ENCODE measurements around the gene GFY. TPM values are rescaled to one million over a fixed set of nuclear protein-coding genes. Genes with fewer than 3 reads are reported as not detected.

GFY gene
- total and polyA plus RNA-seq, 10 of the 15 experiments (the other 5 are each of a cell fraction or from before 2014, with no cell fraction given): 0.05 TPM; not detected in 9

DNA sequence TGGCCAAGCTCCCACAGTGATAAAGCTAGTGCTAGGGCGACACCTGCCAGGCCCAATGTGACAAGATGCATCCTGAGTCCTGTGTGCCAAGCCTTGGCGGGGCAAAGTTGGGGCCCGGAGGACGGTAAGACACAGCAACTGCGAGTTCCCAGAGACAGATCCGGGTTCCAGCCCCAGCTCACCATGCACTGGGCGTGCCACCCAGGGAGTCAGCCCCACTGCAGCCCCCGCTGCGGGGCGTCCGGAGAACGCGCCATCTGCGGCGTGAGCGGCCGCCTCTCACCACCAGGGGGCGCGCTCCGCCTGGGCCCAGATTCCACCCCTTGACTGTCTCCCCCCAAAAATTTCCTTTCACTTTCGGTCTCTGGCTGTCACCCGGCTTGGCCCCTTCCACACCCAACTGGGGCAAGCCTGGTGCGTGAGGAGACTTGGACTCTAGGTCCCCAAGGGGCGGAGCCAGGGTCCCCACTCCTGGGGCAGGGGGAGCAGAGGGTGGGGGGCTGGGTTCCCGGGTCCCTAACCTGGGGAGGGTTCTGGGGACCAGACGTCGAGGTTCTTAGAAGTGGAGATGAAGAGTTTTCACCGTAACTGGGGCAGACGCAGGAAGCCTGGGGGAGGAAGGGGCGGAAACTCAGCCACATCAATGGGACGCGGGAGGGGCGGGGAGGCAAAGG is 48.8 kb downstream of the GFY start, which contains the start of gene FLT3LG (continued):
- TF ChIP-seq SIN3A (IDR thresholded peaks at IDR 0.05; ENCODE audit: low read depth, low read length) (0 out of 2 replicates have a peak, but pooled peaks have one; percentile 54), TAF1 (IDR thresholded peaks at IDR 0.05; ENCODE audit: borderline replicate concordance, low read depth, low read length) (0 out of 2 replicates have a peak, but pooled peaks have one; percentile 14), MTA3 (IDR thresholded peaks at IDR 0.05; ENCODE audit: borderline replicate concordance, low read length) (no peak), MXI1 (IDR thresholded peaks at IDR 0.05; ENCODE audit: low read depth, low read length) (no peak), RELA (IDR thresholded peaks at IDR 0.05; ENCODE audit: borderline replicate concordance, partially characterized antibody) (peak; percentile 52), RBBP5 (conservative IDR thresholded peaks at IDR 0.05) (no peak), HCFC1 (IDR thresholded peaks at IDR 0.05; ENCODE audit: low read length) (peak; percentile 34; the same call in 1 of the 2 replicates), RFX5 (IDR thresholded peaks at IDR 0.05; ENCODE audit: low read depth, low read length) (no peak), CHD2 (IDR thresholded peaks at IDR 0.05; ENCODE audit: borderline replicate concordance, low read depth, low read length) (0 out of 2 replicates have a peak, but pooled peaks have one; percentile 18), NR2C1 (IDR thresholded peaks at IDR 0.05) (no peak), ZSCAN29 (IDR thresholded peaks at IDR 0.05) (peak; percentile 65; the same call in 1 of the 2 replicates), SMAD5 (IDR thresholded peaks at IDR 0.05; ENCODE audit: low read depth) (no peak), BMI1 (IDR thresholded peaks at IDR 0.05; ENCODE audit: borderline replicate concordance) (no peak), BRCA1 (IDR thresholded peaks at IDR 0.05; ENCODE audit: low read depth, low read length) (no peak), BCL11A (IDR thresholded peaks at IDR 0.05; ENCODE audit: low read depth, low read length) (no peak), HDGF (IDR thresholded peaks at IDR 0.05) (no peak)
- TF ChIP-seq, protein P1, sequence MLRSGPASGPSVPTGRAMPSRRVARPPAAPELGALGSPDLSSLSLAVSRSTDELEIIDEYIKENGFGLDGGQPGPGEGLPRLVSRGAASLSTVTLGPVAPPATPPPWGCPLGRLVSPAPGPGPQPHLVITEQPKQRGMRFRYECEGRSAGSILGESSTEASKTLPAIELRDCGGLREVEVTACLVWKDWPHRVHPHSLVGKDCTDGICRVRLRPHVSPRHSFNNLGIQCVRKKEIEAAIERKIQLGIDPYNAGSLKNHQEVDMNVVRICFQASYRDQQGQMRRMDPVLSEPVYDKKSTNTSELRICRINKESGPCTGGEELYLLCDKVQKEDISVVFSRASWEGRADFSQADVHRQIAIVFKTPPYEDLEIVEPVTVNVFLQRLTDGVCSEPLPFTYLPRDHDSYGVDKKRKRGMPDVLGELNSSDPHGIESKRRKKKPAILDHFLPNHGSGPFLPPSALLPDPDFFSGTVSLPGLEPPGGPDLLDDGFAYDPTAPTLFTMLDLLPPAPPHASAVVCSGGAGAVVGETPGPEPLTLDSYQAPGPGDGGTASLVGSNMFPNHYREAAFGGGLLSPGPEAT (IDR thresholded peaks at IDR 0.05; ENCODE audit: low read depth): peak; percentile 49
- TF ChIP-seq, protein P2, sequence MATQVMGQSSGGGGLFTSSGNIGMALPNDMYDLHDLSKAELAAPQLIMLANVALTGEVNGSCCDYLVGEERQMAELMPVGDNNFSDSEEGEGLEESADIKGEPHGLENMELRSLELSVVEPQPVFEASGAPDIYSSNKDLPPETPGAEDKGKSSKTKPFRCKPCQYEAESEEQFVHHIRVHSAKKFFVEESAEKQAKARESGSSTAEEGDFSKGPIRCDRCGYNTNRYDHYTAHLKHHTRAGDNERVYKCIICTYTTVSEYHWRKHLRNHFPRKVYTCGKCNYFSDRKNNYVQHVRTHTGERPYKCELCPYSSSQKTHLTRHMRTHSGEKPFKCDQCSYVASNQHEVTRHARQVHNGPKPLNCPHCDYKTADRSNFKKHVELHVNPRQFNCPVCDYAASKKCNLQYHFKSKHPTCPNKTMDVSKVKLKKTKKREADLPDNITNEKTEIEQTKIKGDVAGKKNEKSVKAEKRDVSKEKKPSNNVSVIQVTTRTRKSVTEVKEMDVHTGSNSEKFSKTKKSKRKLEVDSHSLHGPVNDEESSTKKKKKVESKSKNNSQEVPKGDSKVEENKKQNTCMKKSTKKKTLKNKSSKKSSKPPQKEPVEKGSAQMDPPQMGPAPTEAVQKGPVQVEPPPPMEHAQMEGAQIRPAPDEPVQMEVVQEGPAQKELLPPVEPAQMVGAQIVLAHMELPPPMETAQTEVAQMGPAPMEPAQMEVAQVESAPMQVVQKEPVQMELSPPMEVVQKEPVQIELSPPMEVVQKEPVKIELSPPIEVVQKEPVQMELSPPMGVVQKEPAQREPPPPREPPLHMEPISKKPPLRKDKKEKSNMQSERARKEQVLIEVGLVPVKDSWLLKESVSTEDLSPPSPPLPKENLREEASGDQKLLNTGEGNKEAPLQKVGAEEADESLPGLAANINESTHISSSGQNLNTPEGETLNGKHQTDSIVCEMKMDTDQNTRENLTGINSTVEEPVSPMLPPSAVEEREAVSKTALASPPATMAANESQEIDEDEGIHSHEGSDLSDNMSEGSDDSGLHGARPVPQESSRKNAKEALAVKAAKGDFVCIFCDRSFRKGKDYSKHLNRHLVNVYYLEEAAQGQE (IDR thresholded peaks at IDR 0.05; ENCODE audit: low read depth, low read length): no peak
- TF ChIP-seq, protein P3, sequence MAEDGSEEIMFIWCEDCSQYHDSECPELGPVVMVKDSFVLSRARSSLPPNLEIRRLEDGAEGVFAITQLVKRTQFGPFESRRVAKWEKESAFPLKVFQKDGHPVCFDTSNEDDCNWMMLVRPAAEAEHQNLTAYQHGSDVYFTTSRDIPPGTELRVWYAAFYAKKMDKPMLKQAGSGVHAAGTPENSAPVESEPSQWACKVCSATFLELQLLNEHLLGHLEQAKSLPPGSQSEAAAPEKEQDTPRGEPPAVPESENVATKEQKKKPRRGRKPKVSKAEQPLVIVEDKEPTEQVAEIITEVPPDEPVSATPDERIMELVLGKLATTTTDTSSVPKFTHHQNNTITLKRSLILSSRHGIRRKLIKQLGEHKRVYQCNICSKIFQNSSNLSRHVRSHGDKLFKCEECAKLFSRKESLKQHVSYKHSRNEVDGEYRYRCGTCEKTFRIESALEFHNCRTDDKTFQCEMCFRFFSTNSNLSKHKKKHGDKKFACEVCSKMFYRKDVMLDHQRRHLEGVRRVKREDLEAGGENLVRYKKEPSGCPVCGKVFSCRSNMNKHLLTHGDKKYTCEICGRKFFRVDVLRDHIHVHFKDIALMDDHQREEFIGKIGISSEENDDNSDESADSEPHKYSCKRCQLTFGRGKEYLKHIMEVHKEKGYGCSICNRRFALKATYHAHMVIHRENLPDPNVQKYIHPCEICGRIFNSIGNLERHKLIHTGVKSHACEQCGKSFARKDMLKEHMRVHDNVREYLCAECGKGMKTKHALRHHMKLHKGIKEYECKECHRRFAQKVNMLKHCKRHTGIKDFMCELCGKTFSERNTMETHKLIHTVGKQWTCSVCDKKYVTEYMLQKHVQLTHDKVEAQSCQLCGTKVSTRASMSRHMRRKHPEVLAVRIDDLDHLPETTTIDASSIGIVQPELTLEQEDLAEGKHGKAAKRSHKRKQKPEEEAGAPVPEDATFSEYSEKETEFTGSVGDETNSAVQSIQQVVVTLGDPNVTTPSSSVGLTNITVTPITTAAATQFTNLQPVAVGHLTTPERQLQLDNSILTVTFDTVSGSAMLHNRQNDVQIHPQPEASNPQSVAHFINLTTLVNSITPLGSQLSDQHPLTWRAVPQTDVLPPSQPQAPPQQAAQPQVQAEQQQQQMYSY (CRISPR knock-in tag; IDR thresholded peaks at IDR 0.05): no peak
- TF ChIP-seq, protein P4, sequence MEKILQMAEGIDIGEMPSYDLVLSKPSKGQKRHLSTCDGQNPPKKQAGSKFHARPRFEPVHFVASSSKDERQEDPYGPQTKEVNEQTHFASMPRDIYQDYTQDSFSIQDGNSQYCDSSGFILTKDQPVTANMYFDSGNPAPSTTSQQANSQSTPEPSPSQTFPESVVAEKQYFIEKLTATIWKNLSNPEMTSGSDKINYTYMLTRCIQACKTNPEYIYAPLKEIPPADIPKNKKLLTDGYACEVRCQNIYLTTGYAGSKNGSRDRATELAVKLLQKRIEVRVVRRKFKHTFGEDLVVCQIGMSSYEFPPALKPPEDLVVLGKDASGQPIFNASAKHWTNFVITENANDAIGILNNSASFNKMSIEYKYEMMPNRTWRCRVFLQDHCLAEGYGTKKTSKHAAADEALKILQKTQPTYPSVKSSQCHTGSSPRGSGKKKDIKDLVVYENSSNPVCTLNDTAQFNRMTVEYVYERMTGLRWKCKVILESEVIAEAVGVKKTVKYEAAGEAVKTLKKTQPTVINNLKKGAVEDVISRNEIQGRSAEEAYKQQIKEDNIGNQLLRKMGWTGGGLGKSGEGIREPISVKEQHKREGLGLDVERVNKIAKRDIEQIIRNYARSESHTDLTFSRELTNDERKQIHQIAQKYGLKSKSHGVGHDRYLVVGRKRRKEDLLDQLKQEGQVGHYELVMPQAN (conservative IDR thresholded peaks at IDR 0.05): peak; percentile 43; the same call in 1 of the 2 replicates

Measured in GM12878 (cell line).